ENCODE results near the gene CDX2.

The CDX2 gene

DNA sequence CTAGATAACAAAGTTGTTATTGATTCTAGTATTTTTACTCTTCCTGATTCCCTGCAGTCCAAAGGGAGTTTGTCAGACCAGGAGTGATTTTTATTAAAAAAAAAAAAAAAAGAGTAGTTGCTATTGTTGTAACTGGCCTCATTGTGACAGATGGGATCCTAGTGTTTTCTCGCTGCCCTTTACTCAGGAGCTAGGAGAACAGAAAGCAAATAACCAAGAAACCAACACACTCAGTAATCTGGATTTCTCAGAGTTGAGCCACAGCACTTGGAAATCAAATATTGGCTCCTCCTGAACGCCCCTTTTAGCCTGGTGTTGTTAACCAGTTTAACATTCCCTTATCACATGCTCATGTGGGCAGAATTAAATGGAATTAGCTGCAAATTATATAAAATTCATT, 57.6 kb downstream of the CDX2 start:
- in situ Hi-C loops (cut with MboI; ENCODE audit: low sequenced_read_pairs, unreplicated experiment), result no loop called here
- no peak for DNase-seq (ENCODE audit: low spot score)
- TF ChIP-seq, protein P1, sequence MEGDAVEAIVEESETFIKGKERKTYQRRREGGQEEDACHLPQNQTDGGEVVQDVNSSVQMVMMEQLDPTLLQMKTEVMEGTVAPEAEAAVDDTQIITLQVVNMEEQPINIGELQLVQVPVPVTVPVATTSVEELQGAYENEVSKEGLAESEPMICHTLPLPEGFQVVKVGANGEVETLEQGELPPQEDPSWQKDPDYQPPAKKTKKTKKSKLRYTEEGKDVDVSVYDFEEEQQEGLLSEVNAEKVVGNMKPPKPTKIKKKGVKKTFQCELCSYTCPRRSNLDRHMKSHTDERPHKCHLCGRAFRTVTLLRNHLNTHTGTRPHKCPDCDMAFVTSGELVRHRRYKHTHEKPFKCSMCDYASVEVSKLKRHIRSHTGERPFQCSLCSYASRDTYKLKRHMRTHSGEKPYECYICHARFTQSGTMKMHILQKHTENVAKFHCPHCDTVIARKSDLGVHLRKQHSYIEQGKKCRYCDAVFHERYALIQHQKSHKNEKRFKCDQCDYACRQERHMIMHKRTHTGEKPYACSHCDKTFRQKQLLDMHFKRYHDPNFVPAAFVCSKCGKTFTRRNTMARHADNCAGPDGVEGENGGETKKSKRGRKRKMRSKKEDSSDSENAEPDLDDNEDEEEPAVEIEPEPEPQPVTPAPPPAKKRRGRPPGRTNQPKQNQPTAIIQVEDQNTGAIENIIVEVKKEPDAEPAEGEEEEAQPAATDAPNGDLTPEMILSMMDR (IDR thresholded peaks at IDR 0.05; ENCODE audit: borderline replicate concordance, control extremely low read depth, extremely low read depth, insufficient read depth, missing control alignments), result no peak
